Measurements from ENCODE around the gene ADAMTSL1.

GRCh38 chr9:18837402-18837801 lies 363.4 kb downstream of the ADAMTSL1 start:
- TF ChIP-seq CTCF (IDR thresholded peaks at IDR 0.05; ENCODE audit: insufficient read depth, low read depth, low read length) (no peak), EZH2 (IDR thresholded peaks at IDR 0.05; ENCODE audit: insufficient read depth, low read length) (no peak)

Measured in astrocyte (in vitro differentiated cells and primary cell).